ENCODE data around the gene AUTS2.

Gene AUTS2

GRCh38 chr7:69728304-69728703 is 130.0 kb downstream of the AUTS2 start:
- no peak for TF ChIP-seq CTCF (IDR thresholded peaks at IDR 0.05; ENCODE audit: low read depth, low read length, missing control alignments)
- no peak for DNase-seq (ENCODE audit: low read depth)
- H3K4me3 ChIP-seq (ENCODE audit: low read depth, low read length) = no peak overlapping the region
- in situ Hi-C loops (cut with HindIII; ENCODE audit: low sequenced_read_pairs) = no loop called here

GRCh38 chr7:69732203-69732602 is 133.9 kb downstream of the AUTS2 start:
- in situ Hi-C loops (cut with HindIII; ENCODE audit: low sequenced_read_pairs) = no loop called here
- no peak for DNase-seq (ENCODE audit: low read depth)
- TF ChIP-seq CTCF (IDR thresholded peaks at IDR 0.05; ENCODE audit: low read depth, low read length, missing control alignments) = no peak
- H3K4me3 ChIP-seq (ENCODE audit: low read depth, low read length) = no peak overlapping the region

- in situ Hi-C loops (cut with HindIII; ENCODE audit: low sequenced_read_pairs) = no loop called here
- TF ChIP-seq CTCF (IDR thresholded peaks at IDR 0.05; ENCODE audit: low read depth, low read length, missing control alignments) = no peak
- no peak for DNase-seq (ENCODE audit: low read depth)
- no peak overlapping the region for H3K4me3 ChIP-seq (ENCODE audit: low read depth, low read length)
Measured at GRCh38 chr7:69735582-69735981, 137.3 kb downstream of the AUTS2 start.

- no peak for DNase-seq (ENCODE audit: low read depth)
- TF ChIP-seq CTCF (IDR thresholded peaks at IDR 0.05; ENCODE audit: low read depth, low read length, missing control alignments) = no peak
- no peak overlapping the region for H3K4me3 ChIP-seq (ENCODE audit: low read depth, low read length)
- in situ Hi-C loops (cut with HindIII; ENCODE audit: low sequenced_read_pairs) = no loop called here
Measured at GRCh38 chr7:69736126-69736810, 138.0 kb downstream of the AUTS2 start.

GRCh38 chr7:69738396-69738951 is 140.2 kb downstream of the AUTS2 start:
- peak; percentile 60 for DNase-seq (ENCODE audit: low read depth)
- no peak overlapping the region for H3K4me3 ChIP-seq (ENCODE audit: low read depth, low read length)
- in situ Hi-C loops (cut with HindIII; ENCODE audit: low sequenced_read_pairs) = no loop called here
- no peak for TF ChIP-seq CTCF (IDR thresholded peaks at IDR 0.05; ENCODE audit: low read depth, low read length, missing control alignments)

- TF ChIP-seq CTCF (IDR thresholded peaks at IDR 0.05; ENCODE audit: low read depth, low read length, missing control alignments) = no peak
- no peak overlapping the region for H3K4me3 ChIP-seq (ENCODE audit: low read depth, low read length)
- in situ Hi-C loops (cut with HindIII; ENCODE audit: low sequenced_read_pairs) = no loop called here
- DNase-seq (ENCODE audit: low read depth) = no peak
Measured at GRCh38 chr7:69739190-69739589, 140.9 kb downstream of the AUTS2 start.
